Measurements from ENCODE around the gene PRSS16. TPM values are rescaled to one million over a fixed set of nuclear protein-coding genes. Genes with fewer than 3 reads are reported as not detected.
"Not testable (repeated sequence)": the region's sequence is repeated elsewhere in the genome, so short reads cannot be mapped to it uniquely, and the experiment has no call there.

Gene PRSS16
- total RNA-seq = 1 to 10 TPM; 2.3 to 2.4 TPM

- CTCF ChIA-PET = no interaction called here
These were observed at the start of gene PRSS16 for GRCh38 chr6:27247133-27247836. PRSS16 (plus strand) TSS chr6:27247701; CDS start chr6:27247738, 37 bp downstream.

GRCh38 chr6:27205375-27206278 is 41.9 kb upstream of the PRSS16 start:
- H3K4me1 Mint-ChIP-seq (ENCODE audit: low read depth) = peaks cover 8% of the 10 kb centered on the region
- no peak overlapping the region for H3K27ac Mint-ChIP-seq
- peaks cover 48% of the 10 kb centered on the region for H3K27me3 Mint-ChIP-seq
- CTCF ChIA-PET = interaction anchor here (1.1 kb wide), 2 partner anchors 9 to 31 kb away, joined by 3 to 5 read pairs; no protein-coding TSS in a partner anchor
- no peaks in the 10 kb centered on the region for H3K36me3 Mint-ChIP-seq
- DNase-seq = peak; percentile 61
- intact Hi-C loops (cut with micrococcal nuclease) = no loop called here
- peak overlapping the region; percentile 15 for H3K4me3 Mint-ChIP-seq
- POLR2A ChIA-PET = no interaction called here
- no peaks in the 10 kb centered on the region for H3K9me3 Mint-ChIP-seq

More at GRCh38 chr6:27247133-27247836, at the start of gene PRSS16:
- POLR2A ChIA-PET = no interaction called here
- intact Hi-C loops (cut with micrococcal nuclease) = no loop called here
- Mint-ChIP-seq H3K27ac (no peak within 1 kb of the TSS), H3K4me3 (no peak within 1 kb of the TSS), H3K9me3 (no peaks in the 10 kb centered on the region), H3K27me3 (peaks cover 34% of the 10 kb centered on the region), H3K36me3 (no peaks in the 10 kb centered on the region), H3K4me1 (ENCODE audit: low read depth) (peaks cover 9% of the 10 kb centered on the region)
- DNase-seq = no peak

- POLR2A ChIA-PET = no interaction called here
- intact Hi-C loops (cut with micrococcal nuclease) = no loop called here
- Mint-ChIP-seq H3K9me3 (no peaks in the 10 kb centered on the region), H3K4me1 (ENCODE audit: low read depth) (peaks cover 8% of the 10 kb centered on the region), H3K27me3 (peaks cover 58% of the 10 kb centered on the region), H3K36me3 (no peaks in the 10 kb centered on the region), H3K27ac (no peak overlapping the region), H3K4me3 (no peak overlapping the region)
- no peak for DNase-seq
- CTCF ChIA-PET = interaction anchor here (1.1 kb wide), 2 partner anchors 10 to 30 kb away, joined by 3 to 5 read pairs; no protein-coding TSS in a partner anchor
These were observed 40.7 kb upstream of the PRSS16 start for GRCh38 chr6:27206806-27207205.

GRCh38 chr6:27208042-27208441 is 39.5 kb upstream of the PRSS16 start:
- Mint-ChIP-seq H3K4me1 (ENCODE audit: low read depth) (peaks cover 8% of the 10 kb centered on the region), H3K4me3 (no peak overlapping the region), H3K27ac (no peak overlapping the region), H3K36me3 (no peaks in the 10 kb centered on the region), H3K27me3 (peaks cover 62% of the 10 kb centered on the region), H3K9me3 (no peaks in the 10 kb centered on the region)
- no peak for DNase-seq
- CTCF ChIA-PET = no interaction called here
- intact Hi-C loops (cut with micrococcal nuclease) = no loop called here
- POLR2A ChIA-PET = no interaction called here

GRCh38 chr6:27209196-27209595 is 38.3 kb upstream of the PRSS16 start:
- H3K36me3 Mint-ChIP-seq = no peaks in the 10 kb centered on the region
- DNase-seq = no peak
- ChIA-PET POLR2A (no interaction called here), CTCF (no interaction called here)
- H3K27ac Mint-ChIP-seq = no peak overlapping the region
- H3K9me3 Mint-ChIP-seq = no peaks in the 10 kb centered on the region
- H3K4me1 Mint-ChIP-seq (ENCODE audit: low read depth) = peaks cover 8% of the 10 kb centered on the region
- H3K4me3 Mint-ChIP-seq = no peak overlapping the region
- peaks cover 68% of the 10 kb centered on the region for H3K27me3 Mint-ChIP-seq
- intact Hi-C loops (cut with micrococcal nuclease) = no loop called here

GRCh38 chr6:27209659-27210269 is 37.7 kb upstream of the PRSS16 start:
- intact Hi-C loops (cut with micrococcal nuclease) = no loop called here
- DNase-seq = no peak
- H3K36me3 Mint-ChIP-seq = no peaks in the 10 kb centered on the region
- peaks cover 64% of the 10 kb centered on the region for H3K27me3 Mint-ChIP-seq
- CTCF ChIA-PET = no interaction called here
- no peaks in the 10 kb centered on the region for H3K9me3 Mint-ChIP-seq
- peaks cover 8% of the 10 kb centered on the region for H3K4me1 Mint-ChIP-seq (ENCODE audit: low read depth)
- no peak overlapping the region for H3K27ac Mint-ChIP-seq
- H3K4me3 Mint-ChIP-seq = no peak overlapping the region
- POLR2A ChIA-PET = no interaction called here

- H3K27ac Mint-ChIP-seq; H3K9me3 Mint-ChIP-seq; CTCF ChIA-PET; intact Hi-C loops (cut with micrococcal nuclease); H3K36me3 Mint-ChIP-seq; POLR2A ChIA-PET; DNase-seq; H3K4me3 Mint-ChIP-seq; H3K4me1 Mint-ChIP-seq (ENCODE audit: low read depth): not testable (repeated sequence)
- H3K27me3 Mint-ChIP-seq = peaks cover 50% of the 10 kb centered on the region
These were observed 34.4 kb upstream of the PRSS16 start for GRCh38 chr6:27213091-27213517.

- Mint-ChIP-seq H3K4me1 (ENCODE audit: low read depth) (no peaks in the 10 kb centered on the region), H3K36me3 (peaks cover 3% of the 10 kb centered on the region), H3K4me3 (no peak overlapping the region), H3K27ac (no peak overlapping the region), H3K27me3 (peaks cover 51% of the 10 kb centered on the region), H3K9me3 (peaks cover 5% of the 10 kb centered on the region)
- intact Hi-C loops (cut with micrococcal nuclease) = no loop called here
- DNase-seq = peak; percentile 14
- ChIA-PET CTCF (no interaction called here), POLR2A (no interaction called here)
These were observed 33.9 kb upstream of the PRSS16 start for GRCh38 chr6:27213544-27214125.

- intact Hi-C loops (cut with micrococcal nuclease) = no loop called here
- Mint-ChIP-seq H3K36me3 (peaks cover 3% of the 10 kb centered on the region), H3K4me1 (ENCODE audit: low read depth) (no peaks in the 10 kb centered on the region), H3K4me3 (no peak overlapping the region), H3K9me3 (peaks cover 5% of the 10 kb centered on the region), H3K27ac (no peak overlapping the region), H3K27me3 (peaks cover 48% of the 10 kb centered on the region)
- no peak for DNase-seq
- POLR2A ChIA-PET = no interaction called here
- CTCF ChIA-PET = no interaction called here
These were observed 33.3 kb upstream of the PRSS16 start for GRCh38 chr6:27214126-27214601.

- intact Hi-C loops (cut with micrococcal nuclease) = no loop called here
- Mint-ChIP-seq H3K36me3 (peaks cover 3% of the 10 kb centered on the region), H3K4me3 (no peak overlapping the region), H3K4me1 (ENCODE audit: low read depth) (no peaks in the 10 kb centered on the region), H3K9me3 (peaks cover 5% of the 10 kb centered on the region), H3K27ac (no peak overlapping the region), H3K27me3 (peaks cover 39% of the 10 kb centered on the region)
- ChIA-PET CTCF (no interaction called here), POLR2A (no interaction called here)
- DNase-seq = no peak
These were observed 30.6 kb upstream of the PRSS16 start for GRCh38 chr6:27216874-27217273.

- intact Hi-C loops (cut with micrococcal nuclease); H3K27ac Mint-ChIP-seq; H3K9me3 Mint-ChIP-seq; POLR2A ChIA-PET; H3K4me1 Mint-ChIP-seq (ENCODE audit: low read depth); DNase-seq; H3K36me3 Mint-ChIP-seq; H3K4me3 Mint-ChIP-seq: not testable (repeated sequence)
- peaks cover 41% of the 10 kb centered on the region for H3K27me3 Mint-ChIP-seq
- CTCF ChIA-PET = interaction anchor here (0.6 kb wide), 1 partner anchor 22 kb away, joined by 4 read pairs; no protein-coding TSS in a partner anchor
These were observed 24.5 kb upstream of the PRSS16 start for GRCh38 chr6:27222971-27223370.

GRCh38 chr6:27224729-27225128 is 22.8 kb upstream of the PRSS16 start:
- CTCF ChIA-PET = no interaction called here
- Mint-ChIP-seq H3K27ac (no peak overlapping the region), H3K9me3 (no peaks in the 10 kb centered on the region), H3K4me3 (no peak overlapping the region), H3K4me1 (ENCODE audit: low read depth) (no peaks in the 10 kb centered on the region), H3K27me3 (peaks cover 46% of the 10 kb centered on the region), H3K36me3 (no peaks in the 10 kb centered on the region)
- POLR2A ChIA-PET = interaction anchor here (0.7 kb wide), 1 partner anchor 595 kb away, joined by 3 read pairs; no protein-coding TSS in a partner anchor
- no peak for DNase-seq
- intact Hi-C loops (cut with micrococcal nuclease) = no loop called here
